ENCODE measurements around the gene AUTS2. TPM values are rescaled to one million over a fixed set of nuclear protein-coding genes. Genes with fewer than 3 reads are reported as not detected.

The AUTS2 gene
- total and polyA plus RNA-seq, 10 donors: 6.1 to 54.8 (median 29.1) TPM

DNA sequence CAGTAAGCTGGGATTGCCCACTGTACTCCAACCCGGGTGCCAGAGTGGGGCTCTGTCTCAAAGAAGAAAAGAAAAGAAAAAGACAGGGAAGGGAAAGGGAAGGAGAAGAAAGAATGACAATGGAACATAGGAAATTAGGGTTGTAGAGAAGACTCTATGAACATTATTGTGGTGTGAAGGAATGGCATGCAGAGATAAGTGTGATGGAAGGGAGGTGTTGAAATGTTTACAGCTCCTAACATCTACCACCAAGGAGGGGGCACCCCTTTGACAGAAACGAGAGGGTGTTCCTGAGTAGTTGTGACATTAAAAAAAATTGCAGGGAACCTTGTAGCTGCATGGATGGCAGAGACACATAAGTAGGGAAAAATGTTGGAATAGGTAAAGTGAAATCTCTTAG is 27.5 kb downstream of the AUTS2 start:
- Histone ChIP-seq H3K36me3 (no peaks in the 10 kb centered on the region), H3K27me3 (replicated peaks in 1 of 7) (no peaks in the 10 kb centered on the region), H3K4me3 (no peak overlapping the region), H3K4me1 (peaks cover 0 to 4% (median 0%) of the 10 kb centered on the region in 6 donors), H3K9me3 (no peaks in the 10 kb centered on the region), H3K27ac (no peak overlapping the region)
- TF ChIP-seq POLR2A (IDR thresholded peaks at IDR 0.05) (no peak), POLR2AphosphoS5 (IDR thresholded peaks at IDR 0.05) (no peak)
- TF ChIP-seq, protein P1, sequence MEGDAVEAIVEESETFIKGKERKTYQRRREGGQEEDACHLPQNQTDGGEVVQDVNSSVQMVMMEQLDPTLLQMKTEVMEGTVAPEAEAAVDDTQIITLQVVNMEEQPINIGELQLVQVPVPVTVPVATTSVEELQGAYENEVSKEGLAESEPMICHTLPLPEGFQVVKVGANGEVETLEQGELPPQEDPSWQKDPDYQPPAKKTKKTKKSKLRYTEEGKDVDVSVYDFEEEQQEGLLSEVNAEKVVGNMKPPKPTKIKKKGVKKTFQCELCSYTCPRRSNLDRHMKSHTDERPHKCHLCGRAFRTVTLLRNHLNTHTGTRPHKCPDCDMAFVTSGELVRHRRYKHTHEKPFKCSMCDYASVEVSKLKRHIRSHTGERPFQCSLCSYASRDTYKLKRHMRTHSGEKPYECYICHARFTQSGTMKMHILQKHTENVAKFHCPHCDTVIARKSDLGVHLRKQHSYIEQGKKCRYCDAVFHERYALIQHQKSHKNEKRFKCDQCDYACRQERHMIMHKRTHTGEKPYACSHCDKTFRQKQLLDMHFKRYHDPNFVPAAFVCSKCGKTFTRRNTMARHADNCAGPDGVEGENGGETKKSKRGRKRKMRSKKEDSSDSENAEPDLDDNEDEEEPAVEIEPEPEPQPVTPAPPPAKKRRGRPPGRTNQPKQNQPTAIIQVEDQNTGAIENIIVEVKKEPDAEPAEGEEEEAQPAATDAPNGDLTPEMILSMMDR (IDR thresholded peaks at IDR 0.05 in 8 of 11, conservative IDR thresholded peaks at IDR 0.05 in 3 of 11): no peak
- no peak for DNase-seq
- 62 to 84% (median 72%) methylated on average over 2 of the region's 2 CpGs for WGBS, 5 donors
- intact Hi-C loops (cut with DNase I; ENCODE audit: low total_unique reads): no loop called here

DNA sequence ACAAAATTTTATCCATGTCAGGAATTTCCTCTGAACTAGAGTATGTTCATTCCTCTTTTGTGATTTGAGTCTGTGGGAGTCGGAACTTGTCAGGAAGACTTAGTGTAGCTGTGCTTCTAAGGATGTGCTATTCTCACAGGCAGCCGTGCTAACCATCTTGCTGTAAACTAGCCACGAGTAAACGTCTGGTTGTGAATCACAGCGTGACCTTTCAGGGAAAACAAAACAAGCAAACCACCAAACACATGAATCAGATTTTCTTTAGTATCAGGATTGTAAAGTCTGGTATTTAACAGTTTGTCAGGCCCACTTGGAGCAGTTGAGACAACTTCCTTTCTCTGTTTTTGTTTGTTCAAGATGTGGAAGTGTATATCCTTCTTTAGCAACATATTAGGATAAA is 32.0 kb downstream of the AUTS2 start:
- Histone ChIP-seq H3K36me3 (no peaks in the 10 kb centered on the region), H3K4me3 (no peak overlapping the region), H3K4me1 (peaks cover 0 to 4% (median 0%) of the 10 kb centered on the region in 6 donors), H3K27me3 (replicated peaks in 1 of 7) (no peaks in the 10 kb centered on the region), H3K9me3 (no peaks in the 10 kb centered on the region), H3K27ac (no peak overlapping the region)
- no peak for TF ChIP-seq POLR2AphosphoS5 (IDR thresholded peaks at IDR 0.05)
- TF ChIP-seq POLR2A (IDR thresholded peaks at IDR 0.05): no peak
- TF ChIP-seq, protein P1 (IDR thresholded peaks at IDR 0.05 in 8 of 11, conservative IDR thresholded peaks at IDR 0.05 in 3 of 11): no peak
- intact Hi-C loops (cut with DNase I; ENCODE audit: low total_unique reads): no loop called here
- no peak for DNase-seq
- WGBS, 5 donors: 44 to 58% (median 49%) methylated on average over 5 of the region's 5 CpGs

DNA sequence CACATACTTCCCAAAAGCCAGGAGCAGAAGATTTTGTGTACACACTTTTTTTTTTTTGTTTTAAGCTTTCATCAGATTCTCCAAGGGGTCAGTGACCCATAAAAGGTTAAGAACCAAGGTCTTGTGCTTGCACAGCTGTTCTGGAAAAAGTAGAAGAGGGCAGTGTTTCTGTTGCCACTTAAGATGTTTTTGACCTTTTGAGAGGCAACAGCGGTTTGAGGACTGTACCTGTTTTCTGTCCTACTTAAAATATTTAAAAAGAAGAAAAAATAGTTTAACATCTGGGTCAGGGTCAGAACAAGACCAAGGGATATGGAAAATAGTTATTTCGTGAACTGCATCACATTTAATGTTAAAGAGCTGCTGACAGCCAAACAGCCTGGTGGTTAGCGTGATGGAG is 32.9 kb downstream of the AUTS2 start:
- Histone ChIP-seq H3K27ac (no peak overlapping the region), H3K9me3 (no peaks in the 10 kb centered on the region), H3K27me3 (replicated peaks in 1 of 7) (no peaks in the 10 kb centered on the region), H3K4me1 (peaks cover 0 to 4% (median 0%) of the 10 kb centered on the region in 6 donors), H3K36me3 (no peaks in the 10 kb centered on the region), H3K4me3 (no peak overlapping the region)
- TF ChIP-seq, protein P1 (IDR thresholded peaks at IDR 0.05 in 8 of 11, conservative IDR thresholded peaks at IDR 0.05 in 3 of 11): no peak
- TF ChIP-seq POLR2AphosphoS5 (IDR thresholded peaks at IDR 0.05) (no peak), POLR2A (IDR thresholded peaks at IDR 0.05) (no peak)
- 76 to 85% (median 77%) methylated on average over 3 of the region's 3 CpGs for WGBS, 5 donors
- intact Hi-C loops (cut with DNase I; ENCODE audit: low total_unique reads): no loop called here
- no peak for DNase-seq

DNA sequence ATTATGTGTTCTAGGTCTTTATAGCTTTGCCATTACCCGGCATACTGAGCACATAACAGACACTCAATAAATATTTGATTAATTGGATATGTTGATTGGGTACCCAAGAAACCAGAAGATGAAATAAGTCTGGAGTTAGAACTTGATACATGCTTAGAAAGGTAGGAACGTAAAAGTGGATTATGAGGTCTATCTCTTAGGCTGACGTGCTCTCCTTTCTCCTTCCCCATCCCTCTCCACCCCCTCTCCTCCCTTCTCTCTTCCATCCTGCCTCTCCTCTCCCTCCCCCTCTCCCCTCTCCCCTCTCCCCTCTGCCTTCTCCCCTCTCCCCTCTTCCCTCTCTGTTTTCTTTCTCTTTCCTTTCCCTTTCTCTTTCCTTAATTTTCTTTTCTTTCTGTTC is 34.0 kb downstream of the AUTS2 start:
- Histone ChIP-seq H3K36me3 (no peaks in the 10 kb centered on the region), H3K27ac (no peak overlapping the region), H3K27me3 (replicated peaks in 1 of 7) (no peaks in the 10 kb centered on the region), H3K4me3 (no peak overlapping the region), H3K9me3 (no peaks in the 10 kb centered on the region), H3K4me1 (peaks cover 0 to 4% (median 0%) of the 10 kb centered on the region in 6 donors)
- no peak for TF ChIP-seq POLR2AphosphoS5 (IDR thresholded peaks at IDR 0.05)
- TF ChIP-seq POLR2A (IDR thresholded peaks at IDR 0.05): no peak
- TF ChIP-seq, protein P1 (IDR thresholded peaks at IDR 0.05 in 8 of 11, conservative IDR thresholded peaks at IDR 0.05 in 3 of 11): no peak
- 91 to 96% (median 95%) methylated on average over 3 of the region's 3 CpGs for WGBS, 5 donors
- intact Hi-C loops (cut with DNase I; ENCODE audit: low total_unique reads): no loop called here
- no peak for DNase-seq

Data from spleen (tissue), 11 donors.